ENCODE measurements around the gene OR4F15. TPM values are rescaled to one million over a fixed set of nuclear protein-coding genes. Genes with fewer than 3 reads are reported as not detected.
"Not testable (repeated sequence)": the region's sequence is repeated elsewhere in the genome, so short reads cannot be mapped to it uniquely, and the experiment has no call there.

The OR4F15 gene
- total RNA-seq, 1 experiment from 2014 or later: not detected

DNA sequence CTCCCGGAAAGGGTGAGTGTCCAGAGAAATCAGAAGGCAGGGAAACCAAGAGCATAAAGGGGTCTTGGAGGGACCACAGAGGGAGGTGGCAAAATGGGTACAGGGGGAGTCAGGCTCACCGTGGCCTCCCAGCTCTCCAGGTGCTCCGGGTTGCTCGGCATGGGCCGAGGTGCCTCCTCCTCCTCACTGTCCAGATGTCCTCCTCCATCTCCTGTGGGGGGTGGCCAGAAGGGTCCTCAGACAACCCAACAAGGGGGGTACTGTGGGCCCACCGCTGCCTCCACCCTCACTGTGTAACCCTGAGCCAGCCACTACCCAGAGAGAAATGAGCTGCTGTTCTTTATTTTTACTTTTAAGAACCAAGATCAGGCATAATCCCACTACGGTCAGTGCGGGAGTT is 39.1 kb upstream of the OR4F15 start:
- no peak overlapping the region for H3K27ac Mint-ChIP-seq (ENCODE audit: unreplicated experiment)
- no peaks in the 10 kb centered on the region for H3K9me3 ChIP-seq
- no peaks in the 10 kb centered on the region for H3K27me3 Mint-ChIP-seq (ENCODE audit: insufficient read depth, unreplicated experiment)
- intact Hi-C loops (cut with micrococcal nuclease; ENCODE audit: unreplicated experiment): loop anchor here (2.0 kb wide), 1 partner anchor 108 kb away; no protein-coding TSS in a partner anchor
- no peak for DNase-seq
- BruUV-seq (replicated peaks): no TSS peak
- H3K9me3 Mint-ChIP-seq (ENCODE audit: unreplicated experiment): no peaks in the 10 kb centered on the region
- TF ChIP-seq, protein P1, sequence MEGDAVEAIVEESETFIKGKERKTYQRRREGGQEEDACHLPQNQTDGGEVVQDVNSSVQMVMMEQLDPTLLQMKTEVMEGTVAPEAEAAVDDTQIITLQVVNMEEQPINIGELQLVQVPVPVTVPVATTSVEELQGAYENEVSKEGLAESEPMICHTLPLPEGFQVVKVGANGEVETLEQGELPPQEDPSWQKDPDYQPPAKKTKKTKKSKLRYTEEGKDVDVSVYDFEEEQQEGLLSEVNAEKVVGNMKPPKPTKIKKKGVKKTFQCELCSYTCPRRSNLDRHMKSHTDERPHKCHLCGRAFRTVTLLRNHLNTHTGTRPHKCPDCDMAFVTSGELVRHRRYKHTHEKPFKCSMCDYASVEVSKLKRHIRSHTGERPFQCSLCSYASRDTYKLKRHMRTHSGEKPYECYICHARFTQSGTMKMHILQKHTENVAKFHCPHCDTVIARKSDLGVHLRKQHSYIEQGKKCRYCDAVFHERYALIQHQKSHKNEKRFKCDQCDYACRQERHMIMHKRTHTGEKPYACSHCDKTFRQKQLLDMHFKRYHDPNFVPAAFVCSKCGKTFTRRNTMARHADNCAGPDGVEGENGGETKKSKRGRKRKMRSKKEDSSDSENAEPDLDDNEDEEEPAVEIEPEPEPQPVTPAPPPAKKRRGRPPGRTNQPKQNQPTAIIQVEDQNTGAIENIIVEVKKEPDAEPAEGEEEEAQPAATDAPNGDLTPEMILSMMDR (IDR thresholded peaks at IDR 0.05; ENCODE audit: insufficient read depth in 1 of 2, low read depth in 1 of 2, low read length in 1 of 2, severe bottlenecking in 1 of 2, unreplicated experiment in 1 of 2): no peak
- H3K4me1 ChIP-seq: no peaks in the 10 kb centered on the region
- H3K36me3 Mint-ChIP-seq (ENCODE audit: insufficient read depth, unreplicated experiment): peaks cover 6% of the 10 kb centered on the region
- H3K36me3 ChIP-seq (ENCODE audit: control insufficient read depth, insufficient read depth, low read length): no peaks in the 10 kb centered on the region
- H3K27me3 ChIP-seq (replicated peaks; ENCODE audit: control insufficient read depth, insufficient read depth, low read length): no peaks in the 10 kb centered on the region
- ChIA-PET CTCF (no interaction called here), POLR2A (no interaction called here)
- no peak overlapping the region for H3K4me3 Mint-ChIP-seq (ENCODE audit: unreplicated experiment)
- no peaks in the 10 kb centered on the region for H3K4me1 Mint-ChIP-seq (ENCODE audit: low read depth, unreplicated experiment)
- no peak overlapping the region for H3K4me3 ChIP-seq (ENCODE audit: low read depth, low read length)

DNA sequence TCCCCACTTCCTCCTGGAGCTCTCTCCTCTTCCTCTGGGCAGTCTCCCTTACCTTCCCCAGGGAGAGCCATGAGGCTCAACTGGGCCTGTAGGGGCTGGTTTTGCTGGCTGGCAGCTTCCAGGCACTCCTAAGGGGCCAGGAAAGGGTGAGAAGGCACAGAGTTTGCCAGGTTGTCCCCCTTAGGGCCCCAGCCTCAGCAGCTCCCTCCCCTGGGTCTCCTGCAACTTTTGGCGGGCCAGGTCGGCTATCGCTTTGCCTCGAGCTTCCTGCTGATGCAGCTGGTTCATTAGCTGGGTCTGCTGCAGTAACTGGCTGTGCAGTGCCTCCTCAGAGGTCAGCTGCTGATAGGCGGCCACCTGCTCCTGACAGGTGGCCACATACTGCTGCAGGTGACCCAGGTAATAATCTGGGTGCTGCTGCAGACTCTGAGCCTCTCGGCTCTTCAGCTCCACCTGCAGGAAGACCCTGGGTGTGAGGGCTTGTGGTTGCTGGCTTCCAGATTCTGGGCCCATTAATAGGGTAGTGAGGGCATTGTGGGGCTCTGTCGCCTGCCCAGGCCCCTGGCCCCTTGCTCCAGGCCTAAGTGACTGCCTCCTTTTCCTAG is 38.4 kb upstream of the OR4F15 start:
- Histone ChIP-seq H3K4me1 (no peaks in the 10 kb centered on the region), H3K4me3 (ENCODE audit: low read depth, low read length) (no peak overlapping the region), H3K27me3 (replicated peaks; ENCODE audit: control insufficient read depth, insufficient read depth, low read length) (no peaks in the 10 kb centered on the region), H3K36me3 (ENCODE audit: control insufficient read depth, insufficient read depth, low read length) (no peaks in the 10 kb centered on the region), H3K9me3 (no peaks in the 10 kb centered on the region)
- Mint-ChIP-seq H3K36me3 (ENCODE audit: insufficient read depth, unreplicated experiment) (peaks cover 6% of the 10 kb centered on the region), H3K9me3 (ENCODE audit: unreplicated experiment) (no peaks in the 10 kb centered on the region), H3K4me3 (ENCODE audit: unreplicated experiment) (no peak overlapping the region), H3K27me3 (ENCODE audit: insufficient read depth, unreplicated experiment) (no peaks in the 10 kb centered on the region), H3K4me1 (ENCODE audit: low read depth, unreplicated experiment) (no peaks in the 10 kb centered on the region), H3K27ac (ENCODE audit: unreplicated experiment) (no peak overlapping the region)
- intact Hi-C loops (cut with micrococcal nuclease; ENCODE audit: unreplicated experiment): loop anchor here (2.0 kb wide), 1 partner anchor 109 kb away; no protein-coding TSS in a partner anchor
- POLR2A ChIA-PET: no interaction called here
- TF ChIP-seq, protein P1 (IDR thresholded peaks at IDR 0.05; ENCODE audit: insufficient read depth in 1 of 2, low read depth in 1 of 2, low read length in 1 of 2, severe bottlenecking in 1 of 2, unreplicated experiment in 1 of 2): peak; percentile 34 to 56
- CTCF ChIA-PET: no interaction called here
- DNase-seq: peak; percentile 50 to 57
- BruUV-seq (replicated peaks): no TSS peak

DNA sequence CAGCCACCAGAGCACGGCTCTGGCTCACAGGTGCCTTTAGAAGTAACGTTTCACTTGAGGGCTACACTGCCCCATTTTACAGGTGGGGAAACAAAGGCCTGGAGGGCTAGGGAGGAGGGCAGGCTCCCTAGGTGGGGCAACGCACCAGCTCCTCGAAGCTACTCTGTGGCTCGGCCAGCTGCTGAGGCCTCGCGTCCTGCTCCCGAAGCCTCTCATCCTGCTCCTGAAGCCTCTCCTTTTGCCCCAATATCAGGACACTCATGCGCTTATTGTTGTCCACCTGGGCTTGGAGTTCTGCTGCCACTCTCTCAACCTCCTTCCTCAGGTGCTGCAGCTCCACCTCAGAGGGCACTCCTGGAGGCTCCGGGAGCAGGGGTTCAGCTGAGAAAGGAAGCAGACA is 36.9 kb upstream of the OR4F15 start:
- Mint-ChIP-seq H3K4me1 (ENCODE audit: low read depth, unreplicated experiment) (no peaks in the 10 kb centered on the region), H3K27me3 (ENCODE audit: insufficient read depth, unreplicated experiment) (peaks cover 2% of the 10 kb centered on the region), H3K9me3 (ENCODE audit: unreplicated experiment) (no peaks in the 10 kb centered on the region), H3K27ac (ENCODE audit: unreplicated experiment) (no peak overlapping the region), H3K36me3 (ENCODE audit: insufficient read depth, unreplicated experiment) (peaks cover 6% of the 10 kb centered on the region), H3K4me3 (ENCODE audit: unreplicated experiment) (no peak overlapping the region)
- H3K4me1 ChIP-seq: no peaks in the 10 kb centered on the region
- TF ChIP-seq, protein P1 (IDR thresholded peaks at IDR 0.05; ENCODE audit: insufficient read depth in 1 of 2, low read depth in 1 of 2, low read length in 1 of 2, severe bottlenecking in 1 of 2, unreplicated experiment in 1 of 2): no peak
- H3K36me3 ChIP-seq (ENCODE audit: control insufficient read depth, insufficient read depth, low read length): no peaks in the 10 kb centered on the region
- no peaks in the 10 kb centered on the region for H3K9me3 ChIP-seq
- no peak overlapping the region for H3K4me3 ChIP-seq (ENCODE audit: low read depth, low read length)
- BruUV-seq (replicated peaks): no TSS peak
- H3K27me3 ChIP-seq (replicated peaks; ENCODE audit: control insufficient read depth, insufficient read depth, low read length): no peaks in the 10 kb centered on the region
- DNase-seq: no peak
- ChIA-PET POLR2A (no interaction called here), CTCF (no interaction called here)
- intact Hi-C loops (cut with micrococcal nuclease; ENCODE audit: unreplicated experiment): no loop called here

DNA sequence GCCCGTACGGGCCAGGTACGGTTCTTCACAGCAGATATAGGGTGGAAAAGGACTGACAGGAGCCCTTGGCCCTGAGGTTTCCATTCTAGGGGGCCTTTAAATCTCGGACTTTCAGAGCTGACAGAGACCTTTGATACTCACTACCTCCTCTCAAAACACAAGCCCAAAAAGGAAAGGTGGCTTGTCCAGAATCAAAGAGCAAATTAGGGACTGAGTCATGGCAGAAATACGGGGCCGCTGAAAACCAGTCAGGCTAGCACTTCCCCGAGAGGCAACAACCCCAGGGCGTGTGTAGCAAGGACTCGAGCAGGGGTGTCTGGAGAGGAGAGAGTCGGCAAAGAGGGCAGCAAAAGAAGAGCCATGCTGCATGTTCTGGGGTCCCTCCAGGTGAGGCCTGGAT is 33.4 kb upstream of the OR4F15 start:
- H3K27me3 Mint-ChIP-seq (ENCODE audit: insufficient read depth, unreplicated experiment); H3K9me3 ChIP-seq; POLR2A ChIA-PET; CTCF ChIA-PET; H3K27me3 ChIP-seq (replicated peaks; ENCODE audit: control insufficient read depth, insufficient read depth, low read length); H3K9me3 Mint-ChIP-seq (ENCODE audit: unreplicated experiment); H3K4me1 ChIP-seq; intact Hi-C loops (cut with micrococcal nuclease; ENCODE audit: unreplicated experiment); H3K4me3 ChIP-seq (ENCODE audit: low read depth, low read length); BruUV-seq (replicated peaks); H3K36me3 ChIP-seq (ENCODE audit: control insufficient read depth, insufficient read depth, low read length); H3K4me1 Mint-ChIP-seq (ENCODE audit: low read depth, unreplicated experiment); DNase-seq; H3K4me3 Mint-ChIP-seq (ENCODE audit: unreplicated experiment); H3K36me3 Mint-ChIP-seq (ENCODE audit: insufficient read depth, unreplicated experiment): not testable (repeated sequence)
- peak overlapping the region; percentile 53 for H3K27ac Mint-ChIP-seq (ENCODE audit: unreplicated experiment)

DNA sequence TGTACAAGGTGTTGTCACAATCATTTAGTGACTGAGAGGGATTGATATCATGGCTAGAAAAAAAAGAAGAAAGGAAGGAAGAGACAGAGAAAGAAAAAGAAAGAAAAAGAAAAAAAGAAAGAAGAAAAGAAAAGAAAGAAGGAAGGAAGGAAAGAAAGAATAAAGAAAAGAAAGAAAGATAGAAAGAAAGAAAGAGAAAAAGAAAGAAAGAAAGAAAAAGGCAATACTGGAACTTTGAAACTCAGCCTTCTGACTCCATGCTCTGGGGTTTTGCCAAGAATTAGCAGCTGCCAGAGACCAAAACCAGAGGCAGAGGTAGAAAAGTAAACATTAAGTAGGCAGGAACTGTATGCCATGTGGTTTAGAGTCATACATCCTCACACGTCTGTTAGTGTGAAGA is 31.8 kb upstream of the OR4F15 start:
- H3K27me3 Mint-ChIP-seq (ENCODE audit: insufficient read depth, unreplicated experiment); H3K9me3 ChIP-seq; H3K4me1 Mint-ChIP-seq (ENCODE audit: low read depth, unreplicated experiment); H3K9me3 Mint-ChIP-seq (ENCODE audit: unreplicated experiment); POLR2A ChIA-PET; DNase-seq; CTCF ChIA-PET; H3K4me3 Mint-ChIP-seq (ENCODE audit: unreplicated experiment); H3K4me3 ChIP-seq (ENCODE audit: low read depth, low read length); BruUV-seq (replicated peaks); H3K4me1 ChIP-seq; H3K36me3 Mint-ChIP-seq (ENCODE audit: insufficient read depth, unreplicated experiment); H3K27ac Mint-ChIP-seq (ENCODE audit: unreplicated experiment); H3K36me3 ChIP-seq (ENCODE audit: control insufficient read depth, insufficient read depth, low read length); H3K27me3 ChIP-seq (replicated peaks; ENCODE audit: control insufficient read depth, insufficient read depth, low read length): not testable (repeated sequence)
- intact Hi-C loops (cut with micrococcal nuclease; ENCODE audit: unreplicated experiment): loop anchor here (10.0 kb wide), 1 partner anchor 1995 kb away; no protein-coding TSS in a partner anchor

Data from Caco-2 (cell line).